GM23338 (cell line): Measurements from ENCODE around the gene RPS29. TPM values are rescaled to one million over a fixed set of nuclear protein-coding genes. Genes with fewer than 3 reads are reported as not detected.

Experiments
- ATAC-seq: fragments of 200-7000 bp; cut with Tn5 transposase; 3 replicates; pipeline ENCODE4 v1.9.1; 2020
- DNase-seq: peaks from one replicate; pipeline ENCODE4 v3.0.0-alpha.2; 2015; ENCODE audit warnings: low spot score
- H2AFZ ChIP-seq: fragments of 200-600 bp; sonication (generic); 2 replicates; pipeline ENCODE4 v1.8.0; 2016; ENCODE audit warnings: antibody characterized with exemption, mild to moderate bottlenecking, moderate library complexity
- H3F3A ChIP-seq: fragments of 200-600 bp; sonication (generic); replicated peaks from 2 replicates; pipeline ENCODE4 v1.8.0; 2017; ENCODE audit warnings: antibody characterized with exemption, mixed run types, low read depth
- H3K27ac ChIP-seq: fragments of 200-600 bp; sonication (generic); 2 replicates; pipeline ENCODE4 v1.6.1; 2016; ENCODE audit warnings: low read depth
- H3K27me3 ChIP-seq: fragments of 200-600 bp; sonication (generic); 2 replicates; pipeline ENCODE4 v1.8.0; 2016; ENCODE audit warnings: mild to moderate bottlenecking, mixed run types, moderate library complexity; ENCODE audit not compliant: insufficient read depth
- H3K36me3 ChIP-seq: fragments of 200-600 bp; sonication (generic); 2 replicates; pipeline ENCODE4 v1.8.0; 2016; ENCODE audit warnings: mild to moderate bottlenecking; ENCODE audit not compliant: insufficient read depth
- H3K4me1 ChIP-seq: fragments of 200-600 bp; sonication (generic); 2 replicates; pipeline ENCODE4 v1.8.0; 2016; ENCODE audit warnings: mild to moderate bottlenecking, moderate library complexity; ENCODE audit not compliant: insufficient read depth
- H3K4me2 ChIP-seq: fragments of 200-600 bp; sonication (generic); 2 replicates; pipeline ENCODE4 v1.7.1; 2017; ENCODE audit warnings: mixed run types
- H3K4me3 ChIP-seq: fragments of 200-600 bp; sonication (generic); 2 replicates; pipeline ENCODE4 v1.6.1; 2016; ENCODE audit warnings: mixed run types
- H3K79me2 ChIP-seq: fragments of 200-600 bp; sonication (generic); replicated peaks from 2 replicates; pipeline ENCODE4 v1.8.0; 2017; ENCODE audit warnings: mild to moderate bottlenecking; ENCODE audit not compliant: insufficient read depth
- H3K9me2 ChIP-seq: fragments of 200-600 bp; sonication (generic); 2 replicates; pipeline ENCODE4 v1.8.0; 2017; ENCODE audit not compliant: insufficient read depth
- H4K20me1 ChIP-seq: fragments of 200-600 bp; sonication (generic); replicated peaks from 2 replicates; pipeline ENCODE4 v1.8.0; 2017; ENCODE audit warnings: mild to moderate bottlenecking; ENCODE audit not compliant: insufficient read depth
- H3K27ac Mint-ChIP-seq: 2 replicates; pipeline ENCODE4 v1.8.0; 2020; ENCODE audit warnings: inconsistent platforms, mild to moderate bottlenecking, moderate library complexity, mixed read lengths
- H3K27me3 Mint-ChIP-seq: 3 replicates; pipeline ENCODE4 v1.8.0; 2022; ENCODE audit warnings: low read depth, mild to moderate bottlenecking, moderate library complexity, mixed read lengths, inconsistent platforms; ENCODE audit not compliant: insufficient read depth, poor library complexity
- H3K36me3 Mint-ChIP-seq: 3 replicates; pipeline ENCODE4 v1.8.0; 2021; ENCODE audit warnings: low read depth, mild to moderate bottlenecking, inconsistent platforms, moderate library complexity, mixed read lengths
- H3K4me1 Mint-ChIP-seq: 3 replicates; pipeline ENCODE4 v1.8.0; 2020; ENCODE audit warnings: mild to moderate bottlenecking, inconsistent platforms, mixed read lengths
- H3K4me3 Mint-ChIP-seq: 3 replicates; pipeline ENCODE4 v1.8.0; 2021; ENCODE audit warnings: moderate library complexity, mild to moderate bottlenecking, inconsistent platforms, mixed read lengths
- H3K9me3 Mint-ChIP-seq: 3 replicates; pipeline ENCODE4 v1.8.0; 2020; ENCODE audit warnings: moderate library complexity, mild to moderate bottlenecking, inconsistent platforms, mixed read lengths
- CTCF ChIP-seq, 2 experiments: fragments of 200-600 bp in 1 of 2; sonication (generic) in 1 of 2; conservative IDR thresholded peaks; 2 replicates each; pipeline versions ENCODE4 v1.5.1 to v1.6.1; 2016 to 2017; ENCODE audit warnings: antibody characterized with exemption in 2 of 2, low read depth in 2 of 2, mild to moderate bottlenecking in 2 of 2, moderate library complexity in 1 of 2
- EZH2 ChIP-seq: fragments of 200-600 bp; sonication (generic); IDR thresholded peaks from one replicate; pipeline ENCODE4 v1.8.0; 2017; ENCODE audit warnings: antibody characterized with exemption, mild to moderate bottlenecking, low read depth; ENCODE audit not compliant: unreplicated experiment
- EZH2phosphoT487 ChIP-seq: fragments of 200-600 bp; sonication (generic); IDR thresholded peaks from one replicate; pipeline ENCODE4 v1.8.1; 2018; ENCODE audit warnings: antibody characterized with exemption; ENCODE audit not compliant: unreplicated experiment
- JUNB ChIP-seq: IDR thresholded peaks from one replicate; pipeline ENCODE4 v1.6.1; 2016; ENCODE audit warnings: antibody characterized with exemption; ENCODE audit not compliant: unreplicated experiment
- NANOG ChIP-seq: IDR thresholded peaks from 2 replicates; pipeline ENCODE4 v1.6.1; 2016; ENCODE audit warnings: antibody characterized with exemption, borderline replicate concordance
- POLR2AphosphoS5 ChIP-seq: IDR thresholded peaks from 2 replicates; pipeline ENCODE4 v1.6.1; 2016; ENCODE audit warnings: antibody characterized with exemption, low read depth
- REST ChIP-seq: IDR thresholded peaks from one replicate; pipeline ENCODE4 v1.6.1; 2018; ENCODE audit warnings: antibody characterized with exemption; ENCODE audit not compliant: unreplicated experiment
- STAT1 ChIP-seq: IDR thresholded peaks from one replicate; pipeline ENCODE4 v1.6.1; 2016; ENCODE audit warnings: antibody characterized with exemption; ENCODE audit not compliant: unreplicated experiment
- ZNF114 ChIP-seq: fragments of 250-450 bp; sonication (Bioruptor Pico); IDR thresholded peaks from 2 replicates; pipeline ENCODE4 v1.5.0; 2020; ENCODE audit warnings: mild to moderate bottlenecking, moderate library complexity
- ZNF331 ChIP-seq: fragments of 250-450 bp; sonication (Bioruptor Pico); IDR thresholded peaks from 2 replicates; pipeline ENCODE4 v1.5.0; 2020; ENCODE audit warnings: low read depth, mild to moderate bottlenecking, moderate library complexity
- polyA plus RNA-seq: library from polyadenylated mRNA; unstranded; fragments of >200 nt; fragmentation: Nextera tagmentation; extraction: Ambion mirVana; gene quantifications from 2 replicates; pipeline ENCODE4 v1.2.1, GENCODE V29; 2016
- total RNA-seq: library from RNA; depleted of rRNA; stranded (reverse); fragments of >200 nt; shearing (Covaris generic); gene quantifications from 2 replicates; pipeline ENCODE4 v1.2.3, GENCODE V29; 2014
- TF ChIP-seq, protein P1 (sequence below): IDR thresholded peaks from 2 replicates; pipeline ENCODE4 v1.6.1; 2016; ENCODE audit warnings: antibody characterized with exemption

Gene RPS29
- total and polyA plus RNA-seq, 2 experiments from 2014 or later: 2,560 to 3,734 TPM

- H3K79me2 ChIP-seq: no peaks in the 10 kb centered on the region
- H3K4me1 Mint-ChIP-seq: peaks cover 31% of the 10 kb centered on the region
- no peaks in the 10 kb centered on the region for H3K9me2 ChIP-seq
- no peaks in the 10 kb centered on the region for H3F3A ChIP-seq
- peaks cover 2% of the 10 kb centered on the region for H3K27me3 Mint-ChIP-seq
- DNase-seq (peak; percentile 59), ATAC-seq (peak; percentile 63)
- H3K36me3 ChIP-seq: no peaks in the 10 kb centered on the region
- peak overlapping the region; percentile 50; the same call in 1 of the 2 replicates for H3K27ac Mint-ChIP-seq
- no peaks in the 10 kb centered on the region for H3K27me3 ChIP-seq
- H3K4me3 Mint-ChIP-seq: peak overlapping the region; percentile 49
- H3K36me3 Mint-ChIP-seq: peaks cover 13% of the 10 kb centered on the region; the same call in 2 of the 3 replicates
- peak overlapping the region; percentile 33 for H3K4me2 ChIP-seq
- H3K4me1 ChIP-seq: peaks cover 18% of the 10 kb centered on the region
- peaks cover 9% of the 10 kb centered on the region; the same call in 2 of the 3 replicates for H3K9me3 Mint-ChIP-seq
- no peak overlapping the region for H3K27ac ChIP-seq
- H2AFZ ChIP-seq: no peak overlapping the region
- no peaks in the 10 kb centered on the region for H4K20me1 ChIP-seq
- H3K4me3 ChIP-seq: no peak overlapping the region
- TF ChIP-seq POLR2AphosphoS5 (no peak), CTCF (conservative IDR thresholded peaks at IDR 0.05; ENCODE audit: low read depth in 2 of 2) (peak; percentile 64 to 70)
Measured at GRCh38 chr14:49550286-49551184, 35.6 kb downstream of the RPS29 start.

DNA sequence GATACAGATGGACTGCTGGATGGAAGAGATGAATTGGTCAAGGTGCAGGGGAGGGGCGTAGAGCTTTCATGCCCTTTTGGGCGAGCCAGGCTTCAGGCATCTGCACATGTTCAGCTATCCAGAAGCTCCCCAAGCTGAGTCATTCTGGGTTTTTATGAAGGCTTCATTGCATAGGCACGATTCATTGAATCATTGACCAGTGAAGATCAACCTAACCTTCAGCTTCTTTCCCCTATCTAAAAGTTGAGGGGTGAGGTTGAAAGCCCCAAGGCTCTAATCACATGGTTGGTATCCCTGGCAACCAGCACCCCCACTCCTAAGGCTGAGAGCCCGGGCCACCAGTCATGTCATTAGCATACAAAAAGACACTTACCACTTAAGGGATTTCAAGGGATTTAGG, 36.3 kb downstream of the RPS29 start:
- no peaks in the 10 kb centered on the region for H3K27me3 ChIP-seq
- peak overlapping the region; percentile 33 for H3K4me2 ChIP-seq
- ATAC-seq (peak; percentile 92), DNase-seq (peak; percentile 85)
- H3K79me2 ChIP-seq: no peaks in the 10 kb centered on the region
- peak overlapping the region; percentile 69 for H2AFZ ChIP-seq
- H3K9me2 ChIP-seq: no peaks in the 10 kb centered on the region
- peak overlapping the region; percentile 50 for H3K27ac Mint-ChIP-seq
- H3K4me3 Mint-ChIP-seq: peak overlapping the region; percentile 49
- H3K27me3 Mint-ChIP-seq: peaks cover 2% of the 10 kb centered on the region
- no peak overlapping the region for H3K4me3 ChIP-seq
- H3K9me3 Mint-ChIP-seq: peaks cover 9% of the 10 kb centered on the region; the same call in 2 of the 3 replicates
- H3F3A ChIP-seq: no peaks in the 10 kb centered on the region
- peaks cover 31% of the 10 kb centered on the region for H3K4me1 Mint-ChIP-seq
- TF ChIP-seq POLR2AphosphoS5 (no peak), REST (no peak), ZNF114 (CRISPR knock-in tag) (no peak), STAT1 (no peak), ZNF331 (CRISPR knock-in tag) (no peak), EZH2 (no peak), EZH2phosphoT487 (no peak), JUNB (no peak), NANOG (no peak)
- TF ChIP-seq, protein P1, sequence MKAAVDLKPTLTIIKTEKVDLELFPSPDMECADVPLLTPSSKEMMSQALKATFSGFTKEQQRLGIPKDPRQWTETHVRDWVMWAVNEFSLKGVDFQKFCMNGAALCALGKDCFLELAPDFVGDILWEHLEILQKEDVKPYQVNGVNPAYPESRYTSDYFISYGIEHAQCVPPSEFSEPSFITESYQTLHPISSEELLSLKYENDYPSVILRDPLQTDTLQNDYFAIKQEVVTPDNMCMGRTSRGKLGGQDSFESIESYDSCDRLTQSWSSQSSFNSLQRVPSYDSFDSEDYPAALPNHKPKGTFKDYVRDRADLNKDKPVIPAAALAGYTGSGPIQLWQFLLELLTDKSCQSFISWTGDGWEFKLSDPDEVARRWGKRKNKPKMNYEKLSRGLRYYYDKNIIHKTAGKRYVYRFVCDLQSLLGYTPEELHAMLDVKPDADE: no peak
- H3K36me3 Mint-ChIP-seq: peaks cover 13% of the 10 kb centered on the region; the same call in 2 of the 3 replicates
- H3K36me3 ChIP-seq: no peaks in the 10 kb centered on the region
- H3K4me1 ChIP-seq: peaks cover 18% of the 10 kb centered on the region
- no peaks in the 10 kb centered on the region for H4K20me1 ChIP-seq
- no peak overlapping the region for H3K27ac ChIP-seq
